Hepatocyte (in vitro differentiated cells): ENCODE results near the gene RPL13.

Experiments
- EZH2 ChIP-seq: fragments of 200-600 bp; sonication (generic); IDR thresholded peaks from 2 replicates; pipeline ENCODE4 v1.6.1; 2016; ENCODE audit warnings: antibody characterized with exemption, mild to moderate bottlenecking, borderline replicate concordance
- TF ChIP-seq, protein P1 (sequence below): fragments of 200-600 bp; sonication (generic); IDR thresholded peaks from 2 replicates; pipeline ENCODE4 v1.5.1; 2016; ENCODE audit warnings: antibody characterized with exemption, mild to moderate bottlenecking; ENCODE audit not compliant: poor library complexity

DNA sequence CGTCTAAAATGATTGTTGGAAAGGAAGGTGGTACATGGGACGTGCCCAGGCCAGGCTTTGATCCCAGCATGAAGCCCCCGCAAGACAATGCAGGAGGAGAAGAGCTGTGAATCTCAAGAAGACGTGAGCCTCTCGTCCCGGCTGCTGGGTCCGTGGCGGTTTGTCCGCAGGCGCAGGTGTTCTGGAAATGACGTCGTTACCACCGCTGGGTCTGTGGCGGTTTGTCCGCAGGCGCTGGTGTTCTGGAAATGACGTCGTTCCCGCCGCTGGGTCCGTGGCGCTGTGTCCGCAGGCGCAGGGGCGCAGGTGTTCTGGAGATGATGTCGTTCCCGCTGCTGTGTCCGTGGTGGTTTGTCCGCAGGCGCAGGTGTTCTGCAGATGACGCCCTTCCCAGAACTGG, 38.2 kb upstream of the RPL13 start:
- TF ChIP-seq, protein P1, sequence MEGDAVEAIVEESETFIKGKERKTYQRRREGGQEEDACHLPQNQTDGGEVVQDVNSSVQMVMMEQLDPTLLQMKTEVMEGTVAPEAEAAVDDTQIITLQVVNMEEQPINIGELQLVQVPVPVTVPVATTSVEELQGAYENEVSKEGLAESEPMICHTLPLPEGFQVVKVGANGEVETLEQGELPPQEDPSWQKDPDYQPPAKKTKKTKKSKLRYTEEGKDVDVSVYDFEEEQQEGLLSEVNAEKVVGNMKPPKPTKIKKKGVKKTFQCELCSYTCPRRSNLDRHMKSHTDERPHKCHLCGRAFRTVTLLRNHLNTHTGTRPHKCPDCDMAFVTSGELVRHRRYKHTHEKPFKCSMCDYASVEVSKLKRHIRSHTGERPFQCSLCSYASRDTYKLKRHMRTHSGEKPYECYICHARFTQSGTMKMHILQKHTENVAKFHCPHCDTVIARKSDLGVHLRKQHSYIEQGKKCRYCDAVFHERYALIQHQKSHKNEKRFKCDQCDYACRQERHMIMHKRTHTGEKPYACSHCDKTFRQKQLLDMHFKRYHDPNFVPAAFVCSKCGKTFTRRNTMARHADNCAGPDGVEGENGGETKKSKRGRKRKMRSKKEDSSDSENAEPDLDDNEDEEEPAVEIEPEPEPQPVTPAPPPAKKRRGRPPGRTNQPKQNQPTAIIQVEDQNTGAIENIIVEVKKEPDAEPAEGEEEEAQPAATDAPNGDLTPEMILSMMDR = no peak
- no peak for TF ChIP-seq EZH2
